Activated CD4-positive, alpha-beta memory T cell treated with anti-CD3 and anti-CD28 coated beads for 36 hours (primary cell): ENCODE results near the gene DHRS7B. TPM values are rescaled to one million over a fixed set of nuclear protein-coding genes. Genes with fewer than 3 reads are reported as not detected.

Experiments used
- CTCF ChIA-PET: fragments of 350-600 bp; sonication (Branson Sonifier 250); formaldehyde crosslinking; loops from one replicate; lab custom pipeline; 2021; ENCODE audit warnings: antibody characterized with exemption, inconsistent platforms; lab: Charles Lee
- POLR2A ChIA-PET: fragments of 350-600 bp; sonication (Branson Sonifier 250); formaldehyde crosslinking; loops from one replicate; lab custom pipeline; 2021; ENCODE audit warnings: antibody characterized with exemption; lab: Charles Lee
- DNase-seq: peaks from one replicate; pipeline ENCODE4 v3.0.0-alpha.2; 2020
- H3K27ac Mint-ChIP-seq: one replicate; pipeline ENCODE4 v1.8.0; 2021; ENCODE audit warnings: mixed read lengths
- H3K27me3 Mint-ChIP-seq: one replicate; pipeline ENCODE4 v1.8.0; 2021; ENCODE audit warnings: mixed read lengths
- H3K36me3 Mint-ChIP-seq: one replicate; pipeline ENCODE4 v1.8.0; 2021; ENCODE audit warnings: mixed read lengths
- H3K4me1 Mint-ChIP-seq: one replicate; pipeline ENCODE4 v1.8.0; 2021; ENCODE audit warnings: low read depth, mixed read lengths
- H3K4me3 Mint-ChIP-seq: one replicate; pipeline ENCODE4 v1.8.0; 2021; ENCODE audit warnings: mild to moderate bottlenecking, mixed read lengths
- H3K9me3 Mint-ChIP-seq: one replicate; pipeline ENCODE4 v1.8.0; 2021; ENCODE audit warnings: mixed read lengths
- intact Hi-C: fragments of 100-400 bp; cut with micrococcal nuclease; formaldehyde crosslinking; loops from one replicate; pipeline ENCODE4 v1.15.1; 2023
- total RNA-seq, 2 experiments: library from RNA; stranded (reverse); gene quantifications; one replicate each; pipeline ENCODE4 v1.2.3, GENCODE V29; 2021

Gene DHRS7B
- total RNA-seq, 2 experiments from 2014 or later: 13.5 to 15.9 TPM

- no peak for DNase-seq
- intact Hi-C loops: no loop called here
- H3K36me3 Mint-ChIP-seq: no peaks in the 10 kb centered on the region
- H3K9me3 Mint-ChIP-seq: no peaks in the 10 kb centered on the region
- H3K27me3 Mint-ChIP-seq: no peaks in the 10 kb centered on the region
- H3K4me3 Mint-ChIP-seq: no peak overlapping the region
- POLR2A ChIA-PET: no interaction called here
- no peak overlapping the region for H3K27ac Mint-ChIP-seq
- CTCF ChIA-PET: interaction anchor here (1.0 kb wide), 1 partner anchor 120 kb away, joined by 4 read pairs; no protein-coding TSS in a partner anchor
- H3K4me1 Mint-ChIP-seq: no peaks in the 10 kb centered on the region
Observed at GRCh38 chr17:21239680-21240368, 113.1 kb downstream of the DHRS7B start.

GRCh38 chr17:21240369-21241055, 113.7 kb downstream of the DHRS7B start:
- DNase-seq: no peak
- CTCF ChIA-PET: interaction anchor here (1.0 kb wide), 1 partner anchor 121 kb away, joined by 4 read pairs; no protein-coding TSS in a partner anchor
- intact Hi-C loops: no loop called here

More at GRCh38 chr17:21240369-21241055, 113.7 kb downstream of the DHRS7B start:
- H3K36me3 Mint-ChIP-seq: no peaks in the 10 kb centered on the region
- no peak overlapping the region for H3K4me3 Mint-ChIP-seq
- no peaks in the 10 kb centered on the region for H3K27me3 Mint-ChIP-seq
- POLR2A ChIA-PET: no interaction called here
- H3K4me1 Mint-ChIP-seq: no peaks in the 10 kb centered on the region
- no peaks in the 10 kb centered on the region for H3K9me3 Mint-ChIP-seq
- H3K27ac Mint-ChIP-seq: no peak overlapping the region

Other genes with a start within 250 kb of the DHRS7B start
- gene USP22, start 84.0 kb upstream of the DHRS7B start, total RNA-seq: 100 to 1,000 TPM; 120 to 124 TPM
- gene TMEM11, start 87.2 kb downstream of the DHRS7B start, total RNA-seq: 10 to 100 TPM; 24.0 to 27.2 TPM
- gene NATD1, start 126.4 kb downstream of the DHRS7B start, total RNA-seq: 1 to 10 TPM; 3.0 to 3.2 TPM
- 100 to 1,000 TPM; 132 to 134 TPM for gene MAP2K3, start 157.7 kb downstream of the DHRS7B start, total RNA-seq
- not detected for gene KCNJ12, start 249.4 kb downstream of the DHRS7B start, total RNA-seq